ENCODE results near the gene CALHM5.

CALHM5 gene

GRCh38 chr6:116563830-116564229 lies 52.4 kb downstream of the CALHM5 start:
- TF ChIP-seq JUND (IDR thresholded peaks at IDR 0.05; ENCODE audit: low read depth): no peak
- no peak for DNase-seq (ENCODE audit: low read depth in 1 of 2, low spot score in 1 of 2)
- in situ Hi-C loops (cut with HindIII; ENCODE audit: low pct_unique_long_range_greater_than_20kb, low sequenced_read_pairs): no loop called here

- in situ Hi-C loops (cut with HindIII; ENCODE audit: low pct_unique_long_range_greater_than_20kb, low sequenced_read_pairs): no loop called here
Observed at GRCh38 chr6:116564311-116564710, 52.9 kb downstream of the CALHM5 start.

GRCh38 chr6:116564921-116565872 lies 53.8 kb downstream of the CALHM5 start:
- DNase-seq (ENCODE audit: low read depth in 1 of 2, low spot score in 1 of 2): no peak
- in situ Hi-C loops (cut with HindIII; ENCODE audit: low pct_unique_long_range_greater_than_20kb, low sequenced_read_pairs): no loop called here

More at GRCh38 chr6:116564311-116564710, 52.9 kb downstream of the CALHM5 start:
- no peak for TF ChIP-seq JUND (IDR thresholded peaks at IDR 0.05; ENCODE audit: low read depth)
- DNase-seq (ENCODE audit: low read depth in 1 of 2, low spot score in 1 of 2): no peak

GRCh38 chr6:116568111-116568510 lies 56.7 kb downstream of the CALHM5 start:
- TF ChIP-seq JUND (IDR thresholded peaks at IDR 0.05; ENCODE audit: low read depth): no peak
- in situ Hi-C loops (cut with HindIII; ENCODE audit: low pct_unique_long_range_greater_than_20kb, low sequenced_read_pairs): no loop called here
- DNase-seq (ENCODE audit: low read depth in 1 of 2, low spot score in 1 of 2): no peak

More at GRCh38 chr6:116564921-116565872, 53.8 kb downstream of the CALHM5 start:
- no peak for TF ChIP-seq JUND (IDR thresholded peaks at IDR 0.05; ENCODE audit: low read depth)

GRCh38 chr6:116568821-116569755 lies 57.6 kb downstream of the CALHM5 start:
- DNase-seq (ENCODE audit: low read depth in 1 of 2, low spot score in 1 of 2): no peak
- no peak for TF ChIP-seq JUND (IDR thresholded peaks at IDR 0.05; ENCODE audit: low read depth)
- in situ Hi-C loops (cut with HindIII; ENCODE audit: low pct_unique_long_range_greater_than_20kb, low sequenced_read_pairs): no loop called here

GRCh38 chr6:116570856-116571682 lies 59.6 kb downstream of the CALHM5 start, which contains the start of gene RWDD1:
Gene RWDD1 (plus strand): TSS chr6:116571504. CDS start chr6:116571583, 79 bp downstream.
- TF ChIP-seq JUND (IDR thresholded peaks at IDR 0.05; ENCODE audit: low read depth): no peak
- in situ Hi-C loops (cut with HindIII; ENCODE audit: low pct_unique_long_range_greater_than_20kb, low sequenced_read_pairs): no loop called here
- DNase-seq (ENCODE audit: low read depth in 1 of 2, low spot score in 1 of 2): peak; percentile 87 to 98

GRCh38 chr6:116571683-116572000 lies 60.2 kb downstream of the CALHM5 start:
- DNase-seq (ENCODE audit: low read depth in 1 of 2, low spot score in 1 of 2): no peak
- no peak for TF ChIP-seq JUND (IDR thresholded peaks at IDR 0.05; ENCODE audit: low read depth)
- in situ Hi-C loops (cut with HindIII; ENCODE audit: low pct_unique_long_range_greater_than_20kb, low sequenced_read_pairs): no loop called here

GRCh38 chr6:116572162-116572561 lies 60.7 kb downstream of the CALHM5 start:
- in situ Hi-C loops (cut with HindIII; ENCODE audit: low pct_unique_long_range_greater_than_20kb, low sequenced_read_pairs): no loop called here
- no peak for DNase-seq (ENCODE audit: low read depth in 1 of 2, low spot score in 1 of 2)
- no peak for TF ChIP-seq JUND (IDR thresholded peaks at IDR 0.05; ENCODE audit: low read depth)
